Measurements from ENCODE around the gene SLC37A1.

- no peak for TF ChIP-seq POLR2A (IDR thresholded peaks at IDR 0.05; ENCODE audit: low read length)
- TF ChIP-seq GATA1 (IDR thresholded peaks at IDR 0.05; ENCODE audit: low read depth, low read length), result no peak
These were observed 59.3 kb downstream of the SLC37A1 start for GRCh38 chr21:42572906-42573495.

Data from erythroblast (primary cell).